A549 (cell line): ENCODE measurements around the gene CLMN. TPM values are rescaled to one million over a fixed set of nuclear protein-coding genes. Genes with fewer than 3 reads are reported as not detected.

ENCODE experiments used
- ATAC-seq, 2 experiments: fragments of 200-7000 bp in 1 of 2; fragments of >200 bp in 1 of 2; cut with Nextera tagmentation in 1 of 2; cut with Tn5 transposase in 1 of 2; 3 replicates each; pipeline versions ENCODE4 v1.8.0 to v1.9.1; 2018 to 2020; ENCODE audit warnings: mild to moderate bottlenecking in 1 of 2, moderate library complexity in 1 of 2
- CTCF ChIA-PET: fragments of 300-600 bp; sonication (Branson Sonifier 250); formaldehyde crosslinking; extraction: SDS; loops from one replicate; lab custom pipeline; 2021; ENCODE audit warnings: antibody characterized with exemption, inconsistent platforms; lab: Yijun Ruan, JAX
- POLR2A ChIA-PET: fragments of 350-600 bp; formaldehyde crosslinking; extraction: SDS; loops from one replicate; lab custom pipeline; 2021; ENCODE audit warnings: antibody characterized with exemption, inconsistent platforms; lab: Yijun Ruan, JAX
- DNase-seq, 2 experiments: peaks; one replicate each; pipeline versions ENCODE4 v3.0.0 to v3.0.0-alpha.2; 2011 to 2016; ENCODE audit warnings: low read depth in 1 of 2, low spot score in 1 of 2
- FAIRE-seq: peaks from 2 replicates; lab custom pipeline; 2011; peaks lifted over from hg19 to GRCh38; lab: Jason Lieb, UNC
- H3K27ac ChIP-seq, 2 experiments: fragments of >200 bp; sonication (Bioruptor Twin); formaldehyde crosslinking; 3 replicates each; pipeline ENCODE4 v1.5.1; 2016 to 2017
- H3K4me1 ChIP-seq: fragments of >200 bp; sonication (Bioruptor Twin); formaldehyde crosslinking; 3 replicates; pipeline ENCODE4 v1.6.1; 2016
- H3K4me2 ChIP-seq: fragments of >200 bp; sonication (Bioruptor Twin); formaldehyde crosslinking; 3 replicates; pipeline ENCODE4 v1.6.1; 2016
- H3K4me3 ChIP-seq: fragments of >200 bp; sonication (Bioruptor Twin); formaldehyde crosslinking; 3 replicates; pipeline ENCODE4 v1.5.1; 2016
- H3K9me3 ChIP-seq: fragments of >200 bp; sonication (Bioruptor Twin); formaldehyde crosslinking; 3 replicates; pipeline ENCODE4 v1.6.1; 2016
- BHLHE40 ChIP-seq: IDR thresholded peaks from 2 replicates; pipeline ENCODE4 v1.6.1; 2012; ENCODE audit warnings: low read depth, low read length, inconsistent platforms
- CBX2 ChIP-seq: fragments of 200-600 bp; sonication (generic); IDR thresholded peaks from 2 replicates; pipeline ENCODE4 v1.6.1; 2016; ENCODE audit warnings: low read depth, mild to moderate bottlenecking, borderline replicate concordance
- CBX8 ChIP-seq: fragments of 200-600 bp; sonication (generic); IDR thresholded peaks from 2 replicates; pipeline ENCODE4 v1.6.1; 2016
- CHD4 ChIP-seq: fragments of 200-600 bp; sonication (generic); IDR thresholded peaks from 2 replicates; pipeline ENCODE4 v1.6.1; 2016; ENCODE audit warnings: antibody characterized with exemption, mild to moderate bottlenecking, borderline replicate concordance
- E2F6 ChIP-seq: IDR thresholded peaks from 2 replicates; pipeline ENCODE4 v1.6.1; 2012; ENCODE audit warnings: low read depth, borderline replicate concordance
- GATA3 ChIP-seq: IDR thresholded peaks from 2 replicates; pipeline ENCODE4 v1.6.1; 2012; ENCODE audit warnings: borderline replicate concordance
- HDAC2 ChIP-seq: fragments of 200-600 bp; sonication (generic); IDR thresholded peaks from 2 replicates; pipeline ENCODE4 v1.6.1; 2016
- HOXB13 ChIP-seq: fragments of 250-450 bp; sonication (Bioruptor Pico); IDR thresholded peaks from 2 replicates; pipeline ENCODE4 v1.5.0; 2020; ENCODE audit warnings: low read depth, mild to moderate bottlenecking, moderate library complexity
- JUNB ChIP-seq: fragments of >200 bp; sonication (Bioruptor Twin); formaldehyde crosslinking; IDR thresholded peaks from 2 replicates; pipeline ENCODE4 v1.6.1; 2016
- KDM1A ChIP-seq: fragments of 200-600 bp; sonication (generic); IDR thresholded peaks from 2 replicates; pipeline ENCODE4 v1.6.1; 2016; ENCODE audit warnings: low read depth, mild to moderate bottlenecking
- NR3C1 ChIP-seq: fragments of >200 bp; sonication (Bioruptor Twin); formaldehyde crosslinking; IDR thresholded peaks from 3 replicates; pipeline ENCODE4 v1.6.1; 2017
- POLR2AphosphoS2 ChIP-seq: conservative IDR thresholded peaks from 2 replicates; pipeline ENCODE4 v1.6.1; 2012; ENCODE audit warnings: low read length, improper control_type of control experiment, inconsistent platforms
- RNF2 ChIP-seq: fragments of 200-600 bp; sonication (generic); IDR thresholded peaks from 2 replicates; pipeline ENCODE4 v1.6.1; 2016; ENCODE audit warnings: low read depth, mild to moderate bottlenecking, antibody characterized with exemption, moderate library complexity, borderline replicate concordance
- SMC3 ChIP-seq: fragments of >200 bp; sonication (Bioruptor Twin); formaldehyde crosslinking; IDR thresholded peaks from 3 replicates; pipeline ENCODE4 v1.6.1; 2018; ENCODE audit warnings: inconsistent platforms
- TP53 ChIP-seq: fragments of 250-450 bp; sonication (Bioruptor Pico); IDR thresholded peaks from 2 replicates; pipeline ENCODE4 v1.5.0; 2021; ENCODE audit warnings: mild to moderate bottlenecking, moderate library complexity
- WGBS: methylation state at CpG from one replicate; pipeline ENCODE4 v1.1.6; 2017; ENCODE audit errors: missing lambda C conversion rate; 5-methylcytosine and 5-hydroxymethylcytosine counted together
- polyA plus RNA-seq, 4 experiments: library from polyadenylated mRNA; depleted of rRNA in 3 of 4; stranded (reverse); fragments of >200 nt; fragmentation: RNase III in 1 of 4; extraction: RNeasy Plus Mini Kit Qiagen cat#74134 plus additional on column Dnase treatment in 1 of 4; gene quantifications; 2 replicates in 3 of 4; 3 replicates in 1 of 4; pipeline ENCODE4 v1.2.3, GENCODE V29; 2011 to 2017
- TF ChIP-seq, protein P1 (sequence below): fragments of 200-600 bp; sonication (generic); IDR thresholded peaks from 2 replicates; pipeline ENCODE4 v1.6.1; 2016; ENCODE audit warnings: antibody characterized with exemption, mild to moderate bottlenecking, moderate library complexity
- TF ChIP-seq, protein P2 (sequence below): IDR thresholded peaks from 2 replicates; pipeline ENCODE4 v1.6.1; 2012
- TF ChIP-seq, protein P3 (sequence below): fragments of 150-350 bp; IDR thresholded peaks from 2 replicates; pipeline ENCODE4 v1.6.1; 2014; ENCODE audit warnings: low read depth, mild to moderate bottlenecking, low read length

Gene CLMN
- polyA plus RNA-seq, 2 of the 4 experiments (the other 2 are of a cell fraction), result 2.9 to 10.6 TPM

- TF ChIP-seq, protein P1, sequence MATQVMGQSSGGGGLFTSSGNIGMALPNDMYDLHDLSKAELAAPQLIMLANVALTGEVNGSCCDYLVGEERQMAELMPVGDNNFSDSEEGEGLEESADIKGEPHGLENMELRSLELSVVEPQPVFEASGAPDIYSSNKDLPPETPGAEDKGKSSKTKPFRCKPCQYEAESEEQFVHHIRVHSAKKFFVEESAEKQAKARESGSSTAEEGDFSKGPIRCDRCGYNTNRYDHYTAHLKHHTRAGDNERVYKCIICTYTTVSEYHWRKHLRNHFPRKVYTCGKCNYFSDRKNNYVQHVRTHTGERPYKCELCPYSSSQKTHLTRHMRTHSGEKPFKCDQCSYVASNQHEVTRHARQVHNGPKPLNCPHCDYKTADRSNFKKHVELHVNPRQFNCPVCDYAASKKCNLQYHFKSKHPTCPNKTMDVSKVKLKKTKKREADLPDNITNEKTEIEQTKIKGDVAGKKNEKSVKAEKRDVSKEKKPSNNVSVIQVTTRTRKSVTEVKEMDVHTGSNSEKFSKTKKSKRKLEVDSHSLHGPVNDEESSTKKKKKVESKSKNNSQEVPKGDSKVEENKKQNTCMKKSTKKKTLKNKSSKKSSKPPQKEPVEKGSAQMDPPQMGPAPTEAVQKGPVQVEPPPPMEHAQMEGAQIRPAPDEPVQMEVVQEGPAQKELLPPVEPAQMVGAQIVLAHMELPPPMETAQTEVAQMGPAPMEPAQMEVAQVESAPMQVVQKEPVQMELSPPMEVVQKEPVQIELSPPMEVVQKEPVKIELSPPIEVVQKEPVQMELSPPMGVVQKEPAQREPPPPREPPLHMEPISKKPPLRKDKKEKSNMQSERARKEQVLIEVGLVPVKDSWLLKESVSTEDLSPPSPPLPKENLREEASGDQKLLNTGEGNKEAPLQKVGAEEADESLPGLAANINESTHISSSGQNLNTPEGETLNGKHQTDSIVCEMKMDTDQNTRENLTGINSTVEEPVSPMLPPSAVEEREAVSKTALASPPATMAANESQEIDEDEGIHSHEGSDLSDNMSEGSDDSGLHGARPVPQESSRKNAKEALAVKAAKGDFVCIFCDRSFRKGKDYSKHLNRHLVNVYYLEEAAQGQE, result no peak
- TF ChIP-seq, all 56 proteins: peak for 0
These were observed 66.6 kb downstream of the CLMN start (continued) for GRCh38 chr14:95253039-95253630.

DNA sequence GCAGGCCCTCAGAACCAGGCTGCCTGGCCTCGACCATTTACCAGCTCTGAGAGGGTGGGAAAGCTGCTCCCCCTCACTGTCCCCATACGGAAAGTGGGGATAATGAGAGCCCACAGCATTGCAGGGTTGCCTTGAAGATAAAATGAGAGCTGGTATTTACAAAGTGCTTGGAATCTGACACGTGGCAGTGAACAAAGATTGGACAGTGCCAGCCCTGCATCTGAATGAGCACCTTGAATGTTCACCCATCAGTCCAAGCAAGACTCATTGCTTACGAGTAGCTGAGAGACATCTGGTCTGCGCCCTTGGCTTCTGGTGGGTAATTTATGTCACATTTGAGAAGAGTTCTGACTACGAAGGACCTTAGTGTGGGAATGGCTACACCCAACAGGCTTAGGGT lies 67.5 kb downstream of the CLMN start:
- Histone ChIP-seq H3K4me2 (no peak overlapping the region), H3K9me3 (no peaks in the 10 kb centered on the region), H3K27ac (peak overlapping the region; percentile 13 to 83; a peak in 4 of 6 replicates), H3K4me1 (peaks cover 52% of the 10 kb centered on the region), H3K4me3 (no peak overlapping the region)
- POLR2A ChIA-PET, result no interaction called here
- WGBS, result 75% methylated on average over 6 of the region's 6 CpGs
- CTCF ChIA-PET, result no interaction called here
- no peak for DNase-seq
- no peak for ATAC-seq
- no peak for FAIRE-seq
- TF ChIP-seq CHD4, result no peak
- TF ChIP-seq POLR2AphosphoS2, result no peak
- TF ChIP-seq CBX2, result no peak
- TF ChIP-seq NR3C1, result no peak
- no peak for TF ChIP-seq JUNB
- no peak for TF ChIP-seq TP53 (CRISPR knock-in tag)
- no peak for TF ChIP-seq CBX8
- no peak for TF ChIP-seq KDM1A
- TF ChIP-seq, protein P2, sequence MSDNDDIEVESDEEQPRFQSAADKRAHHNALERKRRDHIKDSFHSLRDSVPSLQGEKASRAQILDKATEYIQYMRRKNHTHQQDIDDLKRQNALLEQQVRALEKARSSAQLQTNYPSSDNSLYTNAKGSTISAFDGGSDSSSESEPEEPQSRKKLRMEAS, result no peak
- TF ChIP-seq, protein P3, sequence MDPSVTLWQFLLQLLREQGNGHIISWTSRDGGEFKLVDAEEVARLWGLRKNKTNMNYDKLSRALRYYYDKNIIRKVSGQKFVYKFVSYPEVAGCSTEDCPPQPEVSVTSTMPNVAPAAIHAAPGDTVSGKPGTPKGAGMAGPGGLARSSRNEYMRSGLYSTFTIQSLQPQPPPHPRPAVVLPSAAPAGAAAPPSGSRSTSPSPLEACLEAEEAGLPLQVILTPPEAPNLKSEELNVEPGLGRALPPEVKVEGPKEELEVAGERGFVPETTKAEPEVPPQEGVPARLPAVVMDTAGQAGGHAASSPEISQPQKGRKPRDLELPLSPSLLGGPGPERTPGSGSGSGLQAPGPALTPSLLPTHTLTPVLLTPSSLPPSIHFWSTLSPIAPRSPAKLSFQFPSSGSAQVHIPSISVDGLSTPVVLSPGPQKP, result no peak
- TF ChIP-seq HOXB13 (CRISPR knock-in tag), result no peak
- no peak for TF ChIP-seq BHLHE40
- TF ChIP-seq GATA3, result no peak
- no peak for TF ChIP-seq HDAC2
- TF ChIP-seq RNF2, result no peak
- TF ChIP-seq E2F6, result no peak
- TF ChIP-seq, all 56 proteins: peak for 0

- Histone ChIP-seq H3K4me1 (peaks cover 47% of the 10 kb centered on the region), H3K4me2 (no peak overlapping the region), H3K9me3 (no peaks in the 10 kb centered on the region), H3K4me3 (no peak overlapping the region)
- CTCF ChIA-PET, result no interaction called here
- 88% methylated on average over 7 of the region's 7 CpGs for WGBS
- TF ChIP-seq SMC3, result no peak
- TF ChIP-seq E2F6, result no peak
- TF ChIP-seq, all 56 proteins: peak for 0
- POLR2A ChIA-PET, result no interaction called here
- ATAC-seq, result no peak
- no peak for DNase-seq
- FAIRE-seq, result no peak
- H3K27ac ChIP-seq, result peak overlapping the region; percentile 83 to 88
These were observed 68.8 kb downstream of the CLMN start for GRCh38 chr14:95250936-95251335.
